ENCODE results near the gene SLTM. TPM values are rescaled to one million over a fixed set of nuclear protein-coding genes. Genes with fewer than 3 reads are reported as not detected.
"Not testable (repeated sequence)": the region's sequence is repeated elsewhere in the genome, so short reads cannot be mapped to it uniquely, and the experiment has no call there.

Gene SLTM
- total RNA-seq, 1 donor = 77.8 TPM

DNA sequence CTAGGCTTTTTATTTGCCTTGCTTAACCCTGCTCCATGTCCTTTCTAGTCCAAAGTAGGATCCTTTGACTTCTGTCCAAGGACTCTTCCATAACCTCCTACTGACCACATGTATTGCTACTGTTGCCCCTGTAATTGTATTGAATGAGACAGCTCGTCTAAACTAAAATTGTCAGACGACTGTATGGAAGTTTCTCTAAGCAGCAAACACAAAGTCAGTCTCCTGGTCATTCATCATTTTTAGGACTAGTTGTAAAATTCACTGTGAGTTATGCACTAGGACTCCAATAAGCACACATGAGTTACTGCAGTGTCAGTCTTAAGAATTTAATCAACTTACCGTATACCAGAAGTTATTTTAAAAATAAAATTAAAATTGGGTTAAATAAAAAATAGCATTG, 32.8 kb downstream of the SLTM start:
- no peak overlapping the region for H3K4me3 ChIP-seq (ENCODE audit: insufficient read depth, low read length)
- no peaks in the 10 kb centered on the region for H3K9me3 ChIP-seq (ENCODE audit: low read depth, low read length)
- no peak overlapping the region for H3K4me2 ChIP-seq (ENCODE audit: insufficient read depth, low read length)
- DNase-seq (ENCODE audit: insufficient read length, low spot score, missing footprints) = no peak
- H3K27me3 ChIP-seq (ENCODE audit: insufficient read depth, low read length) = no peaks in the 10 kb centered on the region
- TF ChIP-seq, protein P1, sequence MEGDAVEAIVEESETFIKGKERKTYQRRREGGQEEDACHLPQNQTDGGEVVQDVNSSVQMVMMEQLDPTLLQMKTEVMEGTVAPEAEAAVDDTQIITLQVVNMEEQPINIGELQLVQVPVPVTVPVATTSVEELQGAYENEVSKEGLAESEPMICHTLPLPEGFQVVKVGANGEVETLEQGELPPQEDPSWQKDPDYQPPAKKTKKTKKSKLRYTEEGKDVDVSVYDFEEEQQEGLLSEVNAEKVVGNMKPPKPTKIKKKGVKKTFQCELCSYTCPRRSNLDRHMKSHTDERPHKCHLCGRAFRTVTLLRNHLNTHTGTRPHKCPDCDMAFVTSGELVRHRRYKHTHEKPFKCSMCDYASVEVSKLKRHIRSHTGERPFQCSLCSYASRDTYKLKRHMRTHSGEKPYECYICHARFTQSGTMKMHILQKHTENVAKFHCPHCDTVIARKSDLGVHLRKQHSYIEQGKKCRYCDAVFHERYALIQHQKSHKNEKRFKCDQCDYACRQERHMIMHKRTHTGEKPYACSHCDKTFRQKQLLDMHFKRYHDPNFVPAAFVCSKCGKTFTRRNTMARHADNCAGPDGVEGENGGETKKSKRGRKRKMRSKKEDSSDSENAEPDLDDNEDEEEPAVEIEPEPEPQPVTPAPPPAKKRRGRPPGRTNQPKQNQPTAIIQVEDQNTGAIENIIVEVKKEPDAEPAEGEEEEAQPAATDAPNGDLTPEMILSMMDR (IDR thresholded peaks at IDR 0.05; ENCODE audit: extremely low read depth, low read depth, low read length) = no peak
- peaks cover 40% of the 10 kb centered on the region for H3K36me3 ChIP-seq (ENCODE audit: insufficient read depth, low read length)
- H3K4me1 ChIP-seq (ENCODE audit: insufficient read depth, low read length) = no peaks in the 10 kb centered on the region
- H3K79me2 ChIP-seq (ENCODE audit: insufficient read depth, low read length) = peaks cover 43% of the 10 kb centered on the region
- H3K27ac ChIP-seq (ENCODE audit: low read depth, low read length) = no peak overlapping the region
- H2AFZ ChIP-seq (ENCODE audit: low read length) = no peak overlapping the region
- no peaks in the 10 kb centered on the region for H4K20me1 ChIP-seq (ENCODE audit: insufficient read depth, low read length)

DNA sequence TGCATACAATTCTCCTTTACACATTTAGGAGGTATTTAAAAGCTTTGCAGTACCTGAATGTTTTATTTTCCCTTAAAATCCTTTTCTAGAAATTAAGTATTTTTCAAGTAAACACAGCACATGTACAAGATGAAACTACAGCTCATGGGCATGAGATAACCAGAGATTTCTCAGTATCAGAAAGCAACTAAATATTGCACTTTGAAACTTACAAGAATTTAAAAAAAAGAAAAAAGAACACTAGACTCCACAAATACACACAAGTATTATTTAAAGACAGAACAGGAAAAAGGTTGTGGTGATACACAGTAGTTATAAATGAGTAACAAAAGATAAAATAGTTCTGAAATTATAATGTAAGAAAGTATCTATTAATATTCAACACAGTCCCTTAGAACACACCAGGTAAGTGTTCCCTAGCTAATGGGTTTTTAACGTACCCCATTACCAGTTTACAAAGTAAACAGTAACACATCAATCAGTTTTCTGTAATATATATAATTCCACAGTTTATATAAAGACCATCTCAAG, 35.3 kb downstream of the SLTM start:
- Histone ChIP-seq H3K79me2 (ENCODE audit: insufficient read depth, low read length) (peaks cover 47% of the 10 kb centered on the region), H3K27me3 (ENCODE audit: insufficient read depth, low read length) (no peaks in the 10 kb centered on the region), H3K27ac (ENCODE audit: low read depth, low read length) (no peak overlapping the region), H4K20me1 (ENCODE audit: insufficient read depth, low read length) (no peaks in the 10 kb centered on the region), H3K4me3 (ENCODE audit: insufficient read depth, low read length) (no peak overlapping the region), H2AFZ (ENCODE audit: low read length) (no peak overlapping the region), H3K9me3 (ENCODE audit: low read depth, low read length) (no peaks in the 10 kb centered on the region), H3K36me3 (ENCODE audit: insufficient read depth, low read length) (peaks cover 60% of the 10 kb centered on the region), H3K4me1 (ENCODE audit: insufficient read depth, low read length) (no peaks in the 10 kb centered on the region), H3K4me2 (ENCODE audit: insufficient read depth, low read length) (no peak overlapping the region)
- DNase-seq (ENCODE audit: insufficient read length, low spot score, missing footprints) = no peak
- TF ChIP-seq, protein P1 (IDR thresholded peaks at IDR 0.05; ENCODE audit: extremely low read depth, low read depth, low read length) = no peak

DNA sequence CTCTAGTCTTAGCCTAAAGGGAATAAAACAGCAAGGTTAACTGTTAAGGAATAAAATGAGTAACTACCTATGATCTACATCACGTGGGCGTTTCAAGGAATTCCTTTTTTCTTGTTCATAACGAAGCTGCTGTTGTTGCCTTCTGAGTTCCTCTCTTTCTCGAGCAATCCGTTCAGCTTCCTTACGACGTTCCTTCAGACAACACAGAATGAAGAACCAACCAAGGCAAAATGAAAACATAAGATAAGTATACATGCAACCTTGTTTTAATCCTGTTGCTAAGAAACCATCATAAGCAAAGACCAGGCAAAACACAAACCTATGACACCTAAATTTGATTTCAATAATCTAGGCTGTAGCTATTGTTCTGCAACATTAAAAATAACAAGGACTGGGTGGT, 44.1 kb downstream of the SLTM start:
- peaks cover 98% of the 10 kb centered on the region for H3K36me3 ChIP-seq (ENCODE audit: insufficient read depth, low read length)

DNA sequence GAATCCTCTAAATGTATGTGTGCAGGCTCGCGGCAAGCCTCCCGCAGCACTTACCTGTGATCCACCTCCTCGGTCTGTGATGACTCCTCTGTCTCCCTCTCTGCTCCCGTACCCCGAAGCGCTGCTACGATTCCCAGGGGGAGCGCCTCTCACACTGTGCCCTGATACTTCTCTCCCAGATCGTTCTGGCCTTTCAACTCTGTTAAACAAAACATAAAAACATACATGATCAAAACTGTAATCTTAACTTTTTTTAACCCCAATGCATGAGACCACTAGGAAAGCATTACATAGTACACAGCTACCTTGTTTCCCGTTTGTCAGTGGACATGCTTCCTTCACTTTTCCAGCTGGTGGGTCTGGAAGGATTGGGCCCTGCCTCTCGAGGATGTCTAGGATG, 46.6 kb downstream of the SLTM start:
- H3K27ac ChIP-seq (ENCODE audit: low read depth, low read length) = no peak overlapping the region
- peaks cover 5% of the 10 kb centered on the region for H4K20me1 ChIP-seq (ENCODE audit: insufficient read depth, low read length)
- DNase-seq (ENCODE audit: insufficient read length, low spot score, missing footprints) = no peak
- TF ChIP-seq, protein P1 (IDR thresholded peaks at IDR 0.05; ENCODE audit: extremely low read depth, low read depth, low read length) = no peak
- peaks cover 8% of the 10 kb centered on the region for H3K4me1 ChIP-seq (ENCODE audit: insufficient read depth, low read length)
- H3K27me3 ChIP-seq (ENCODE audit: insufficient read depth, low read length) = no peaks in the 10 kb centered on the region
- no peak overlapping the region for H3K4me2 ChIP-seq (ENCODE audit: insufficient read depth, low read length)
- H3K79me2 ChIP-seq (ENCODE audit: insufficient read depth, low read length) = peaks cover 3% of the 10 kb centered on the region
- H3K9me3 ChIP-seq (ENCODE audit: low read depth, low read length) = no peaks in the 10 kb centered on the region
- H3K4me3 ChIP-seq (ENCODE audit: insufficient read depth, low read length) = no peak overlapping the region
- H2AFZ ChIP-seq (ENCODE audit: low read length) = no peak overlapping the region
- H3K36me3 ChIP-seq (ENCODE audit: insufficient read depth, low read length) = peaks cover 94% of the 10 kb centered on the region

More for the DNA sequence above, 44.1 kb downstream of the SLTM start:
- Histone ChIP-seq H3K4me1 (ENCODE audit: insufficient read depth, low read length) (peaks cover 8% of the 10 kb centered on the region), H4K20me1 (ENCODE audit: insufficient read depth, low read length) (peaks cover 5% of the 10 kb centered on the region), H2AFZ (ENCODE audit: low read length) (no peak overlapping the region), H3K4me3 (ENCODE audit: insufficient read depth, low read length) (no peak overlapping the region), H3K27me3 (ENCODE audit: insufficient read depth, low read length) (no peaks in the 10 kb centered on the region), H3K27ac (ENCODE audit: low read depth, low read length) (no peak overlapping the region), H3K79me2 (ENCODE audit: insufficient read depth, low read length) (peaks cover 3% of the 10 kb centered on the region), H3K4me2 (ENCODE audit: insufficient read depth, low read length) (no peak overlapping the region), H3K9me3 (ENCODE audit: low read depth, low read length) (no peaks in the 10 kb centered on the region)
- no peak for DNase-seq (ENCODE audit: insufficient read length, low spot score, missing footprints)
- TF ChIP-seq, protein P1 (IDR thresholded peaks at IDR 0.05; ENCODE audit: extremely low read depth, low read depth, low read length) = no peak

DNA sequence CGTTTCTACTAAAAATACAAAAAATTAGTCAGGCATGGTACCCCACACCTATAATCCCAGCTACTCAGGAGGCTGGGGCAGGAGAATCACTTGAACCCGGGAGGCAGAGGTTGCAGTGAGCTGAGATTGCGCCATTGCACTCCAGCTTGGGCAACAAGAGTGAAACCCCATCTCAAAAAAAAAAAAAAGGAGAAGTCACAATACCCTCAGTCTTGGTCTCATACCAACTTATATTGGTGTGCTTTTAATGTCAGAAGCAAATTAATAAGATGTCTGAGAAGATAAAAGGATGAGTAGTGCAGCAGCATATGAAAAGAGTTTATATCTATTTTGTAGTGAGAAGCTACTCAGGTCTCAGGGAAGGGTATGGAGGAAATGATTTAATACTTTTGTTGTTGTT, 49.6 kb downstream of the SLTM start:
- not testable (repeated sequence) for H3K4me3 ChIP-seq (ENCODE audit: insufficient read depth, low read length); DNase-seq (ENCODE audit: insufficient read length, low spot score, missing footprints); H2AFZ ChIP-seq (ENCODE audit: low read length); H3K9me3 ChIP-seq (ENCODE audit: low read depth, low read length); H3K4me1 ChIP-seq (ENCODE audit: insufficient read depth, low read length); H3K79me2 ChIP-seq (ENCODE audit: insufficient read depth, low read length); H4K20me1 ChIP-seq (ENCODE audit: insufficient read depth, low read length); H3K27ac ChIP-seq (ENCODE audit: low read depth, low read length); H3K4me2 ChIP-seq (ENCODE audit: insufficient read depth, low read length); H3K27me3 ChIP-seq (ENCODE audit: insufficient read depth, low read length)
- peaks cover 93% of the 10 kb centered on the region for H3K36me3 ChIP-seq (ENCODE audit: insufficient read depth, low read length)
